Activated naive CD8-positive, alpha-beta T cell treated with anti-CD3 and anti-CD28 coated beads, Interleukin-2, amount 50 U/mL, for 24 hours (primary cell): ENCODE results near the gene DNAJC1.
"Not testable (repeated sequence)": the region's sequence is repeated elsewhere in the genome, so short reads cannot be mapped to it uniquely, and the experiment has no call there.

Source experiments
- ATAC-seq: fragments of 150-1000 bp; cut with Tn5 transposase; one replicate; pipeline ENCODE4 v1.10.0; 2021
- DNase-seq: peaks from one replicate; pipeline ENCODE4 v3.0.0; 2021
- H3K27ac Mint-ChIP-seq: one replicate; pipeline ENCODE4 v1.8.0; 2021; ENCODE audit warnings: mild to moderate bottlenecking, mixed read lengths
- H3K27me3 Mint-ChIP-seq: one replicate; pipeline ENCODE4 v1.8.0; 2021; ENCODE audit warnings: mixed read lengths
- H3K36me3 Mint-ChIP-seq: one replicate; pipeline ENCODE4 v1.8.0; 2021; ENCODE audit warnings: low read depth, mixed read lengths
- H3K4me1 Mint-ChIP-seq: one replicate; pipeline ENCODE4 v1.8.0; 2021; ENCODE audit warnings: mixed read lengths
- H3K4me3 Mint-ChIP-seq: one replicate; pipeline ENCODE4 v1.8.0; 2021; ENCODE audit warnings: mild to moderate bottlenecking, moderate library complexity, mixed read lengths
- H3K9me3 Mint-ChIP-seq: one replicate; pipeline ENCODE4 v1.8.0; 2021; ENCODE audit warnings: mixed read lengths

DNAJC1 gene

DNA sequence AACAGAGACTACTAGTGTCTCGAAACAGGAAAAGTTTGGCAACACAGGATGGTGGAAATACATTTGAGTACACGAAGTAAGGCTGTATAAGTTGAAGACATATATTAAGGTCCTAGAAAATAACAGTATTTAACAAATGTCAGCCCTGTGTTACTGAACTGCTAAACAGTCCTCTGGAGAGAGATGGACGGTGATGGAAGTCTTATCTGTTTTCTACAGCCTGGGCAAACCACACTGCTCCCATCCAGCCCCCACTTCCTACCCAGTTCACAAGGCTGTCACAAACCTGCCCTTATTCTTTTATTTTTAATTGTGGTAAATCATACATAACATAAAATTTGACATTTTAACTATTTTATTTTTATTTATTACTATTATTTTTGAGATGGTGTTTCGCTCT, 179.1 kb downstream of the DNAJC1 start:
- H3K9me3 Mint-ChIP-seq = peaks cover 35% of the 10 kb centered on the region

DNA sequence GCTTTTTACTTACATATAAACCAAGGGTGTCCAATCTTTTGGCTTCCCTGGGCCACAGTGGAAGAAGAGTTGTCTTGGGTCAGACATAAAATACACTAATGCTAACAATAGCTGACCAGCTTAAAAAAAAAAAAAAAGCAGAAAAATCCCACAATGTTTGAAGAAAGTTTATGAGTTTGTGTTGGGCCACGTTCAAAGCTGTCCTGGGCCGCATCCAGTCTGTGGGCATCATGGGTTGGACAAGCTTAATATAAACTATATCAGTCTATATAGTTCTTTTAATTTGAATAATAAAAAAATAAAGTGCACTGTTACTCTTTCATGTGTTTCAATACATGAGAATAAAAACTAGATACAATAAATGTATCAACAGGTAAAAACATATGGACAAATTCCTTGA, 179.9 kb downstream of the DNAJC1 start:
- Mint-ChIP-seq H3K27ac (no peak overlapping the region), H3K4me1 (no peaks in the 10 kb centered on the region), H3K27me3 (no peaks in the 10 kb centered on the region), H3K4me3 (no peak overlapping the region), H3K36me3 (peaks cover 43% of the 10 kb centered on the region), H3K9me3 (peaks cover 35% of the 10 kb centered on the region)
- DNase-seq (no peak), ATAC-seq (no peak)

More for the DNA sequence above, 179.1 kb downstream of the DNAJC1 start:
- no peak for DNase-seq
- no peaks in the 10 kb centered on the region for H3K4me1 Mint-ChIP-seq
- ATAC-seq = no peak
- H3K4me3 Mint-ChIP-seq = no peak overlapping the region
- peaks cover 46% of the 10 kb centered on the region for H3K36me3 Mint-ChIP-seq
- H3K27ac Mint-ChIP-seq = no peak overlapping the region
- no peaks in the 10 kb centered on the region for H3K27me3 Mint-ChIP-seq

DNA sequence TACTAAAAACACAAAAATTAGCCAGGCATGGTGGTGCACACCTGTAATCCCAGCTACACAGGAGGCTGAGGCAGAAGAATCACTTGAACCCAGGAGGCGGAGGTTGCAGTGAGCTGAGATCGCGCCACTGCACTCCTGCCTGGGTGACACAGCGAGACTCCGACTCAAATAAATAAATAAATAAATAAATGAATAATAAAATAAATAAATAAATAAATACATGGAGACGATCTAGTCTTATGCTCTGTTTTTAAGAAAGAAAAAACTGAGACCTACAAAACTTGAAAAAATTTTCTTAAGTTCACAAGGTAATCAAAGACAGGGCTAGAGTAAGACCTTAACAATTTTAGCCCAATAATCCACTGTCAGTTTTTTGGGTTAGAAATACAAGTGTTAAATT, 181.3 kb downstream of the DNAJC1 start:
- Mint-ChIP-seq H3K36me3 (peaks cover 35% of the 10 kb centered on the region), H3K9me3 (peaks cover 26% of the 10 kb centered on the region)
- not testable (repeated sequence) for H3K4me1 Mint-ChIP-seq, DNase-seq, H3K27ac Mint-ChIP-seq, H3K27me3 Mint-ChIP-seq, H3K4me3 Mint-ChIP-seq, ATAC-seq

GRCh38 chr10:21820952-21821351, 182.6 kb downstream of the DNAJC1 start:
- Mint-ChIP-seq H3K4me1 (no peaks in the 10 kb centered on the region), H3K27me3 (no peaks in the 10 kb centered on the region), H3K27ac (no peak overlapping the region), H3K9me3 (peaks cover 18% of the 10 kb centered on the region), H3K4me3 (no peak overlapping the region), H3K36me3 (peaks cover 27% of the 10 kb centered on the region)
- ATAC-seq (no peak), DNase-seq (no peak)

DNA sequence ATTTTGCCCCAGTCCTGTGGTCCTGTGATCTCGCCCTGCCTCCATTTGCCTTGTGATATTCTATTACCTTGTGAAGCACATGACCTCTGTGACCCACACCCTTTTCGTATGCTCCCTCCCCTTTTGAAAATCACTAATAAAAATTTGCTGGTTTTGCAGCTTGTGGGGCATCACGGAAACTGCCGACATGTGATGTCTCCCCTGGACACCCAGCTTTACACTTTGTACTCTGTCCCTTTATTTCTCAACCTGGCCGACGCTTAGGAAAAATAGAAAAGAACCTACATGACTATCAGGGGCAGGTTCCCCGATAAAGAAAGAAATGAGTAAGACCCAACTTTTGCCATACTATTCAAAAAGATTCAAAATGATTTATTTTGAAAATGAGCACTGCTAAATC, 185.1 kb downstream of the DNAJC1 start:
- not testable (repeated sequence) for H3K4me1 Mint-ChIP-seq, H3K9me3 Mint-ChIP-seq, H3K4me3 Mint-ChIP-seq, DNase-seq, H3K27ac Mint-ChIP-seq, H3K27me3 Mint-ChIP-seq, ATAC-seq
- H3K36me3 Mint-ChIP-seq = peaks cover 21% of the 10 kb centered on the region

- Mint-ChIP-seq H3K4me3 (no peak overlapping the region), H3K4me1 (no peaks in the 10 kb centered on the region), H3K27ac (no peak overlapping the region), H3K9me3 (peaks cover 4% of the 10 kb centered on the region), H3K36me3 (peaks cover 13% of the 10 kb centered on the region), H3K27me3 (no peaks in the 10 kb centered on the region)
- ATAC-seq = no peak
- DNase-seq = no peak
Observed at GRCh38 chr10:21814866-21815265, 188.7 kb downstream of the DNAJC1 start.

GRCh38 chr10:21813946-21814345, 189.6 kb downstream of the DNAJC1 start:
- Mint-ChIP-seq H3K4me3 (no peak overlapping the region), H3K27ac (no peak overlapping the region), H3K4me1 (no peaks in the 10 kb centered on the region), H3K36me3 (peaks cover 13% of the 10 kb centered on the region), H3K27me3 (no peaks in the 10 kb centered on the region), H3K9me3 (peaks cover 4% of the 10 kb centered on the region)
- ATAC-seq (no peak), DNase-seq (no peak)

DNA sequence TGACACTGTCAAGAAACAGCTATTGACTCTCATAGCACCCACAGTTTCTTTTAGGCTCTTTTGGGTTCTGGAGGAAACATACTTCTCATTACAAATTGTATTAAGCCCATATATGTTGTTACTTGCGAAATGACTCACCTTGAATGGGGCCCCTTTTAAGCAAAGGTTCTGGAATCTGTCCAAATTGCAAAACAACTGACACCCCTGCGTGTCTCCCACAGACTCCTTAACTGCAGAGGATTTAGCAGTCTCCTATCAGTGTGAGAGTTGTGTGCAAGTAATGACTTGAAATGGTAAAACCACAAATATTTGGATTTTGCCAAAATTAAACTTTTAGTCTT, 192.3 kb downstream of the DNAJC1 start:
- Mint-ChIP-seq H3K36me3 (peaks cover 7% of the 10 kb centered on the region), H3K4me1 (no peaks in the 10 kb centered on the region), H3K9me3 (no peaks in the 10 kb centered on the region), H3K27me3 (no peaks in the 10 kb centered on the region), H3K4me3 (no peak overlapping the region), H3K27ac (no peak overlapping the region)
- no peak for DNase-seq
- no peak for ATAC-seq

- Mint-ChIP-seq H3K27ac (no peak overlapping the region), H3K4me3 (no peak overlapping the region), H3K9me3 (no peaks in the 10 kb centered on the region), H3K36me3 (peaks cover 8% of the 10 kb centered on the region), H3K27me3 (no peaks in the 10 kb centered on the region), H3K4me1 (no peaks in the 10 kb centered on the region)
- ATAC-seq (no peak), DNase-seq (no peak)
Observed at GRCh38 chr10:21810582-21811244, 192.8 kb downstream of the DNAJC1 start.

DNA sequence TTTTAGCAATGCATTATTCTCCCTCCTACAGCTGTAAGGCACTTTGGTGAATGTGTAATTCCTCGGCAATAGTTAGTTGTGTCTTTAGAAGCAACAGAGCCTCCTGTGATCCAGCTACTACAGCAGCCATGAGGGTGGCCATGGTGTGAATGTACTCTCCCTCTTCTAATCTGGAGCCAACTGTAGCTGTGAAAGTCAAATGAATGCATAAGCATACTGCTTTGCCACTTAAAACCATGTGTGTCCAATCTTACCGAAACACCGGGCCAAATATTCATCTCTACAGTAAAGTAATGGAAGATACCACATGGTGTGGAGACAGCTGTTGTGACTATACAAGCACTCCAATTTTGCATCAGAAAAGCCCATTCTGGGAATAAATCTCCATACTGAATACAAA, 195.0 kb downstream of the DNAJC1 start:
- H3K27me3 Mint-ChIP-seq = no peaks in the 10 kb centered on the region
- no peak overlapping the region for H3K27ac Mint-ChIP-seq
- no peaks in the 10 kb centered on the region for H3K9me3 Mint-ChIP-seq
- no peak for DNase-seq
- no peaks in the 10 kb centered on the region for H3K4me1 Mint-ChIP-seq
- H3K36me3 Mint-ChIP-seq = peaks cover 6% of the 10 kb centered on the region
- no peak overlapping the region for H3K4me3 Mint-ChIP-seq
- no peak for ATAC-seq

GRCh38 chr10:21807180-21807579, 196.3 kb downstream of the DNAJC1 start:
- Mint-ChIP-seq H3K27me3 (no peaks in the 10 kb centered on the region), H3K9me3 (peaks cover 4% of the 10 kb centered on the region), H3K4me1 (no peaks in the 10 kb centered on the region), H3K27ac (no peak overlapping the region), H3K36me3 (peaks cover 13% of the 10 kb centered on the region), H3K4me3 (no peak overlapping the region)
- no peak for DNase-seq
- no peak for ATAC-seq

GRCh38 chr10:21803374-21803773, 200.2 kb downstream of the DNAJC1 start:
- DNase-seq = no peak
- Mint-ChIP-seq H3K27me3 (no peaks in the 10 kb centered on the region), H3K36me3 (peaks cover 34% of the 10 kb centered on the region), H3K27ac (no peak overlapping the region), H3K4me1 (peaks cover 3% of the 10 kb centered on the region), H3K9me3 (peaks cover 11% of the 10 kb centered on the region), H3K4me3 (no peak overlapping the region)
- no peak for ATAC-seq

- Mint-ChIP-seq H3K4me1 (peaks cover 12% of the 10 kb centered on the region), H3K4me3 (no peak overlapping the region), H3K9me3 (peaks cover 11% of the 10 kb centered on the region), H3K27me3 (no peaks in the 10 kb centered on the region), H3K36me3 (peaks cover 43% of the 10 kb centered on the region), H3K27ac (no peak overlapping the region)
- ATAC-seq (no peak), DNase-seq (no peak)
Observed at GRCh38 chr10:21801609-21802008, 201.9 kb downstream of the DNAJC1 start.

- H3K27me3 Mint-ChIP-seq = no peaks in the 10 kb centered on the region
- peak overlapping the region; percentile 3 for H3K27ac Mint-ChIP-seq
- peaks cover 12% of the 10 kb centered on the region for H3K4me1 Mint-ChIP-seq
- no peak for ATAC-seq
- peaks cover 39% of the 10 kb centered on the region for H3K36me3 Mint-ChIP-seq
- peaks cover 11% of the 10 kb centered on the region for H3K9me3 Mint-ChIP-seq
- H3K4me3 Mint-ChIP-seq = no peak overlapping the region
- DNase-seq = no peak
Observed at GRCh38 chr10:21797984-21798765, 205.4 kb downstream of the DNAJC1 start.

DNA sequence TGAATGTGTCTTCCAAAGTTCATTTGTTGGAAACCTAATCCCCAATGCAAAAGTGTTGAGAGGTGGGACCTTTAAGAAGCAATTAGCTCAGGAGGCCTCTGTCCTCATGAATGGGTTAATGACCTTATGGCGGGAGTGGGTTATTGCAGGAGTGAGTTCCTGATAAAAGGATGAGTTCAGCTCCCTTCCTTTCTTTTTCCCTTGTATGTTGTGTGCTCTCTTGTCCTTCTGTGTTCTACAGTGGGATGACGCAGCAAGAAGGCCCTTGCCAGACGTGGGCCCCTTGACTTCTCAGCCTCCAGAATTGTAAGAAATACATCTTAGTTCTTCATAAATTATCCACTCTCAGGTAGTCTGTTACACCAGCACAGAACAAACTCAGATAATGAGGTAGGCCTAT, 206.0 kb downstream of the DNAJC1 start:
- ATAC-seq (no peak), DNase-seq (no peak)
- H3K9me3 Mint-ChIP-seq = peaks cover 11% of the 10 kb centered on the region
- H3K36me3 Mint-ChIP-seq = peaks cover 36% of the 10 kb centered on the region
- no peaks in the 10 kb centered on the region for H3K27me3 Mint-ChIP-seq
- peaks cover 12% of the 10 kb centered on the region for H3K4me1 Mint-ChIP-seq
- no peak overlapping the region for H3K4me3 Mint-ChIP-seq
- no peak overlapping the region for H3K27ac Mint-ChIP-seq
